22Rv1 (cell line): Measurements from ENCODE around the gene ESPL1.

ENCODE experiments used
- ZFX ChIP-seq: fragments of 450-650 bp; IDR thresholded peaks from 2 replicates; pipeline ENCODE4 v1.6.1; 2017; ENCODE audit warnings: antibody characterized with exemption, borderline replicate concordance
- TF ChIP-seq, protein P1 (sequence below): fragments of 450-650 bp; IDR thresholded peaks from 2 replicates; pipeline ENCODE4 v1.5.1; 2017; ENCODE audit warnings: mild to moderate bottlenecking

DNA sequence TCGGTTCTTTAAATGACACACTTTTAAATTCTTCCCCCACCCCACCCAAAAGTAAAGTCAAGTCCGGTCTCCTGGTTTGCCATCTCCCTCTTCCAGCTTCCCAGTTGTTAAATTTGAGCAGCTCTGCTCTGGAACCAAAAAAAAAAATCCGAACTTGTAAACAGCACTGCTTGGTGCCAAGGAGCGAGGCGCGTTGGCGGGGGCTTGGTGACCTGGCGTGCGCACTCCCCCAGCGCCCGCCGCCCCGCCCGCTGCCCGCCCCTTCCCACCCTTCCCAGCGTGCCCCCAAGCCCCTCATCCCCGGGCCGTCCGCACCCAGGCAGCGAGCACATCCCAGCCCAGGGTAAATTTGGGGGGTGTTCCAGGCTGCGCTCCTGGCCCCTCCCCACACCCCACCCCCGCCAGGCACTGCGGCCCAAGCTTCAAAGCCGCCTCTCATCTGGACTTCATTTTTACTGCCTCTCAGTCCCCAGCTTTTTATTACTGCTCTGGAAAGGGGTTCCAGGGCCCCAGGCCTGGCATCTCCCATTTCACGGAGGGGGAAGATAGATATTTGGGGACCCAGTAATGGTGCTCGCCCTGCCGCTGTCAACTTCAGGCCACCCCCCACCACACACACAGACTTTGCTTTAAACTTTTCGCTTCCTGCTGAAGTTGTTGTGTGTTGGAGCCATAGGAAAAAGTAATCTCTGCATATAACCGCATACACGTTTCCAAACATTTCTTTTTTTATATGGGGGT, 49.4 kb upstream of the ESPL1 start:
- TF ChIP-seq, protein P1, sequence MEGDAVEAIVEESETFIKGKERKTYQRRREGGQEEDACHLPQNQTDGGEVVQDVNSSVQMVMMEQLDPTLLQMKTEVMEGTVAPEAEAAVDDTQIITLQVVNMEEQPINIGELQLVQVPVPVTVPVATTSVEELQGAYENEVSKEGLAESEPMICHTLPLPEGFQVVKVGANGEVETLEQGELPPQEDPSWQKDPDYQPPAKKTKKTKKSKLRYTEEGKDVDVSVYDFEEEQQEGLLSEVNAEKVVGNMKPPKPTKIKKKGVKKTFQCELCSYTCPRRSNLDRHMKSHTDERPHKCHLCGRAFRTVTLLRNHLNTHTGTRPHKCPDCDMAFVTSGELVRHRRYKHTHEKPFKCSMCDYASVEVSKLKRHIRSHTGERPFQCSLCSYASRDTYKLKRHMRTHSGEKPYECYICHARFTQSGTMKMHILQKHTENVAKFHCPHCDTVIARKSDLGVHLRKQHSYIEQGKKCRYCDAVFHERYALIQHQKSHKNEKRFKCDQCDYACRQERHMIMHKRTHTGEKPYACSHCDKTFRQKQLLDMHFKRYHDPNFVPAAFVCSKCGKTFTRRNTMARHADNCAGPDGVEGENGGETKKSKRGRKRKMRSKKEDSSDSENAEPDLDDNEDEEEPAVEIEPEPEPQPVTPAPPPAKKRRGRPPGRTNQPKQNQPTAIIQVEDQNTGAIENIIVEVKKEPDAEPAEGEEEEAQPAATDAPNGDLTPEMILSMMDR, result no peak
- no peak for TF ChIP-seq ZFX
